AG10803 (cell line): ENCODE measurements around the gene STN1.

Source experiments
- DNase-seq: peaks from one replicate; pipeline ENCODE4 v3.0.0; 2010; ENCODE audit warnings: low read depth
- H3K4me3 ChIP-seq: 2 replicates; pipeline ENCODE4 v1.5.1; 2011; ENCODE audit warnings: mild to moderate bottlenecking, low read length, control low read depth
- CTCF ChIP-seq: conservative IDR thresholded peaks from 2 replicates; pipeline ENCODE4 v1.5.1; 2011; ENCODE audit warnings: mild to moderate bottlenecking, low read length, control low read depth, inconsistent platforms

The STN1 gene

GRCh38 chr10:103870516-103870915 lies 47.5 kb downstream of the STN1 start:
- no peak overlapping the region for H3K4me3 ChIP-seq
- peak; percentile 74 for DNase-seq
- no peak; the same call in 1 of the 2 replicates for TF ChIP-seq CTCF

- no peak for DNase-seq
- TF ChIP-seq CTCF = no peak
- H3K4me3 ChIP-seq = no peak overlapping the region
Measured at GRCh38 chr10:103869336-103869735, 48.6 kb downstream of the STN1 start.

GRCh38 chr10:103868200-103868599 lies 49.8 kb downstream of the STN1 start:
- no peak for TF ChIP-seq CTCF
- no peak for DNase-seq
- H3K4me3 ChIP-seq = no peak overlapping the region

- no peak for TF ChIP-seq CTCF
- H3K4me3 ChIP-seq = no peak overlapping the region
- DNase-seq = peak; percentile 48
Measured at GRCh38 chr10:103861505-103861904, 56.5 kb downstream of the STN1 start.

GRCh38 chr10:103859161-103860086 lies 58.6 kb downstream of the STN1 start:
- H3K4me3 ChIP-seq = no peak overlapping the region
- TF ChIP-seq CTCF = peak; percentile 73
- DNase-seq = peak; percentile 69

- no peak for TF ChIP-seq CTCF
- no peak for DNase-seq
- no peak overlapping the region for H3K4me3 ChIP-seq
Measured at GRCh38 chr10:103858360-103858759, 59.6 kb downstream of the STN1 start.

- no peak for TF ChIP-seq CTCF
- DNase-seq = no peak
- no peak overlapping the region for H3K4me3 ChIP-seq
Measured at GRCh38 chr10:103856797-103857170, 61.2 kb downstream of the STN1 start.
